ENCODE results near the gene NOS3. TPM values are rescaled to one million over a fixed set of nuclear protein-coding genes. Genes with fewer than 3 reads are reported as not detected.

NOS3 gene
- total RNA-seq, 1 donor from 2014 or later, result 1.0 TPM

DNA sequence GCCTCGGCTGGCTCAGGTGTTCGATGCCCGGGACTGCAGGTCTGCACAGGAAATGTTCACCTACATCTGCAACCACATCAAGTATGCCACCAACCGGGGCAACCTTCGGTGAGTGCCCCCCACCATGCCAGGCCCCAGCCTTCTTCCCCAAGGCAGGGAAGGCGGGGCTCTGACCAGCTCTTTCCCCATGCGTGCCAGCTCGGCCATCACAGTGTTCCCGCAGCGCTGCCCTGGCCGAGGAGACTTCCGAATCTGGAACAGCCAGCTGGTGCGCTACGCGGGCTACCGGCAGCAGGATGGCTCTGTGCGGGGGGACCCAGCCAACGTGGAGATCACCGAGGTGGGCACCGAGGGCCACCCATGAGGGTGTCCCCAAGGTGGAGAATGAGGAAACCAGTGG lies 7.5 kb downstream of the NOS3 start:
- no peak overlapping the region for H3K4me3 ChIP-seq (ENCODE audit: low read depth, low read length)
- H3K27me3 ChIP-seq (ENCODE audit: control insufficient read depth, insufficient read depth, low read length), result peaks cover 7% of the 10 kb centered on the region
- no peak for DNase-seq (ENCODE audit: low read depth)
- no peaks in the 10 kb centered on the region for H3K36me3 ChIP-seq (ENCODE audit: control insufficient read depth, insufficient read depth, low read length)
- TF ChIP-seq, protein P1, sequence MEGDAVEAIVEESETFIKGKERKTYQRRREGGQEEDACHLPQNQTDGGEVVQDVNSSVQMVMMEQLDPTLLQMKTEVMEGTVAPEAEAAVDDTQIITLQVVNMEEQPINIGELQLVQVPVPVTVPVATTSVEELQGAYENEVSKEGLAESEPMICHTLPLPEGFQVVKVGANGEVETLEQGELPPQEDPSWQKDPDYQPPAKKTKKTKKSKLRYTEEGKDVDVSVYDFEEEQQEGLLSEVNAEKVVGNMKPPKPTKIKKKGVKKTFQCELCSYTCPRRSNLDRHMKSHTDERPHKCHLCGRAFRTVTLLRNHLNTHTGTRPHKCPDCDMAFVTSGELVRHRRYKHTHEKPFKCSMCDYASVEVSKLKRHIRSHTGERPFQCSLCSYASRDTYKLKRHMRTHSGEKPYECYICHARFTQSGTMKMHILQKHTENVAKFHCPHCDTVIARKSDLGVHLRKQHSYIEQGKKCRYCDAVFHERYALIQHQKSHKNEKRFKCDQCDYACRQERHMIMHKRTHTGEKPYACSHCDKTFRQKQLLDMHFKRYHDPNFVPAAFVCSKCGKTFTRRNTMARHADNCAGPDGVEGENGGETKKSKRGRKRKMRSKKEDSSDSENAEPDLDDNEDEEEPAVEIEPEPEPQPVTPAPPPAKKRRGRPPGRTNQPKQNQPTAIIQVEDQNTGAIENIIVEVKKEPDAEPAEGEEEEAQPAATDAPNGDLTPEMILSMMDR (IDR thresholded peaks at IDR 0.05; ENCODE audit: insufficient read depth, low read length, poor library complexity, severe bottlenecking), result no peak

- no peak for DNase-seq (ENCODE audit: low read depth)
- Histone ChIP-seq H3K4me3 (ENCODE audit: low read depth, low read length) (no peak overlapping the region), H3K27me3 (ENCODE audit: control insufficient read depth, insufficient read depth, low read length) (peaks cover 7% of the 10 kb centered on the region), H3K36me3 (ENCODE audit: control insufficient read depth, insufficient read depth, low read length) (no peaks in the 10 kb centered on the region)
- TF ChIP-seq, protein P1 (IDR thresholded peaks at IDR 0.05; ENCODE audit: insufficient read depth, low read length, poor library complexity, severe bottlenecking), result no peak
Observed at GRCh38 chr7:150999001-150999400, 8.2 kb downstream of the NOS3 start.

DNA sequence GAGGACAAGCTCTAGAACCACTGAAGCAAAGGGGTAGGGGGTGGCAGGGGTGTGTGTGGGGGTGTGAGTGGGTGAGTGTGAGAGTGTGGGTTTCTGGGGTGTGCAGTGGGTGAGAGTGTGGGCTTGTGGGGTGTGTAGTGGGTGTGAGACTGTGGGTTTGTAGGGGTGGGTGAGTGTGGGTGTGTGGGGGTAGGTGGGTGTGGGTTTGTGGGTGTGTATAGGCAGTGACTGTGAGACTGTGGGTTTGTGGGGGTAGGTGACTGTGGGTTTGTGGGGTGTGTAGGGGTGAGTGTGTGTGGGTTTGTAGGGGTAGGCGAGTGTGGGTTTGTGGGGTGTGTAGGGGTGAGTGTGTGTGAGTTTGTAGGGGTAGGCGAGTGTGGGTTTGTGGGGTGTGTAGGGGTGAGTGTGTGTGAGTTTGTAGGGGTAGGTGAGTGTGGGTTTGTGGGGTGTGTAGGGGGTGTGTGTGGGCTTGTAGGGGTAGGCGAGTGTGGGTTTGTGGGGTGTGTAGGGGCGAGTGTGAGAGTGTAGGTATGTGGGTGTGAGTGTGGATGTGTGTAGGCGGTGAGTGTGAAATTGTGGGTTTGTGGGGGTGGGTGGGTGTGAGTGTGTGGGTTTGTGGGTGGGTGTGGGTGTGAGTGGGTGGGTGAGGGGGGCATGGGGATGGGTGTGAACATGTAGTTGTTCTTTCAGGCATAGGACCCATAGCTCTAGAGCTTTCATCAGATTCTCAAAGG lies 8.8 kb downstream of the NOS3 start:
- Histone ChIP-seq H3K4me3 (ENCODE audit: low read depth, low read length) (no peak overlapping the region), H3K36me3 (ENCODE audit: control insufficient read depth, insufficient read depth, low read length) (no peaks in the 10 kb centered on the region), H3K27me3 (ENCODE audit: control insufficient read depth, insufficient read depth, low read length) (peaks cover 7% of the 10 kb centered on the region)
- TF ChIP-seq, protein P1 (IDR thresholded peaks at IDR 0.05; ENCODE audit: insufficient read depth, low read length, poor library complexity, severe bottlenecking), result no peak
- no peak for DNase-seq (ENCODE audit: low read depth)

DNA sequence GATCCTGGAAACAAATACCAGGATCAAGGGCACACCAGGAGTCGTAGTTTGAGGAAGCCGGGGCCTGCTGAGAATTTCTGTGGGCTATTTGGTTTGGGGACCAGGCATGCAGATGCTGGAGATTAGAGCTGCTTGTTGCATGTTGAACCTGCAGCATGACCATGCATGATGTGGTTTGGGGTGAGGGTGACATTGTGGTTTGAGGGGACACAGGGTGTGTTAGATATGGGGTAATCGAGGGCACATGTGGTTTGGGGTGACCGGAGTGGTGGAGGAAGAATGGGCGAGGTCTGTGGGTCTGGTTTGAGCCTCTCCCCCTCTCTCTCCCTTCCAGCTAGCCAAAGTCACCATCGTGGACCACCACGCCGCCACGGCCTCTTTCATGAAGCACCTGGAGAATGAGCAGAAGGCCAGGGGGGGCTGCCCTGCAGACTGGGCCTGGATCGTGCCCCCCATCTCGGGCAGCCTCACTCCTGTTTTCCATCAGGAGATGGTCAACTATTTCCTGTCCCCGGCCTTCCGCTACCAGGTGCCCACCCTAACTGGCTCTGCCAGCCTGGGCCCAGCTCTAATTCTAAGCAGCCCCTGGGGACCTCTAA lies 10.2 kb downstream of the NOS3 start:
- Histone ChIP-seq H3K27me3 (ENCODE audit: control insufficient read depth, insufficient read depth, low read length) (peaks cover 9% of the 10 kb centered on the region), H3K36me3 (ENCODE audit: control insufficient read depth, insufficient read depth, low read length) (no peaks in the 10 kb centered on the region), H3K4me3 (ENCODE audit: low read depth, low read length) (no peak overlapping the region)
- TF ChIP-seq, protein P1 (IDR thresholded peaks at IDR 0.05; ENCODE audit: insufficient read depth, low read length, poor library complexity, severe bottlenecking), result no peak
- DNase-seq (ENCODE audit: low read depth), result no peak

DNA sequence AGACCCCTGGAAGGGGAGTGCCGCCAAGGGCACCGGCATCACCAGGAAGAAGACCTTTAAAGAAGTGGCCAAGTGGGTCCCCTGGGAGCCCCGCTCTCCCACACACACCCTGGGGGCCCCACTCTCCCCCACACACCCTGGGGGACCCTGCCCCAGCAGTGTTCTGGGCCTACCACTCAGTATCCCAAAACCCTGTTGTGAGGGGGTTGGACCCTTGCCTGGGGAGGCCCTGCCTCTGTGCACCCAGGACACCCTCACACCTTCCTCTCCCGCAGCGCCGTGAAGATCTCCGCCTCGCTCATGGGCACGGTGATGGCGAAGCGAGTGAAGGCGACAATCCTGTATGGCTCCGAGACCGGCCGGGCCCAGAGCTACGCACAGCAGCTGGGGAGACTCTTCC lies 10.7 kb downstream of the NOS3 start:
- Histone ChIP-seq H3K36me3 (ENCODE audit: control insufficient read depth, insufficient read depth, low read length) (no peaks in the 10 kb centered on the region), H3K27me3 (ENCODE audit: control insufficient read depth, insufficient read depth, low read length) (peaks cover 9% of the 10 kb centered on the region), H3K4me3 (ENCODE audit: low read depth, low read length) (no peak overlapping the region)
- DNase-seq (ENCODE audit: low read depth), result no peak
- TF ChIP-seq, protein P1 (IDR thresholded peaks at IDR 0.05; ENCODE audit: insufficient read depth, low read length, poor library complexity, severe bottlenecking), result no peak

Data from kidney epithelial cell (primary cell).